Pancreas (tissue), 10 donors: ENCODE results near the gene GAMT. TPM values are rescaled to one million over a fixed set of nuclear protein-coding genes. Genes with fewer than 3 reads are reported as not detected.

Experiments
- ATAC-seq, 4 donors: fragments of 200-7000 bp; cut with Tn5 transposase; one replicate each; pipeline versions ENCODE4 v1.8.0 to v1.9.1; 2020; ENCODE audit warnings: mild to moderate bottlenecking in 4 of 4, moderate library complexity in 4 of 4
- DNase-seq, 6 donors: peaks; one replicate each; pipeline ENCODE4 v3.0.0-alpha.2; 2020
- FAIRE-seq: peaks from 2 replicates; lab custom pipeline; 2012; peaks lifted over from hg19 to GRCh38; lab: Jason Lieb, UNC
- H3K27ac ChIP-seq, 4 donors: fragments of 200-600 bp; sonication (generic); 1 replicate in 3 of 4; 2 replicates in 1 of 4; pipeline versions ENCODE4 v1.5.0 to v1.8.0; 2020
- H3K27me3 ChIP-seq, 4 donors: fragments of 200-600 bp; one replicate each; pipeline ENCODE4 v1.8.0; 2021
- H3K36me3 ChIP-seq, 3 donors: fragments of 200-600 bp; sonication (generic) in 1 of 3; one replicate each; pipeline versions ENCODE4 v1.5.0 to v1.8.0; 2020 to 2021
- H3K4me1 ChIP-seq, 3 donors: fragments of 200-600 bp; one replicate each; pipeline ENCODE4 v1.8.0; 2021
- H3K4me3 ChIP-seq, 4 donors: fragments of 200-600 bp; sonication (generic) in 2 of 4; one replicate each; pipeline versions ENCODE4 v1.5.0 to v1.8.0; 2020 to 2021
- H3K9me3 ChIP-seq, 4 donors: fragments of 200-600 bp; one replicate each; pipeline ENCODE4 v1.8.0; 2021
- CTCF ChIP-seq, 4 donors: fragments of 200-600 bp; sonication (generic) in 3 of 4; IDR thresholded peaks; one replicate each; pipeline versions ENCODE4 v1.5.0 to v1.8.0; 2021; ENCODE audit warnings: antibody characterized with exemption in 4 of 4
- WGBS, 2 donors: extraction: QIAGEN DNeasy Blood & Tissue Kit; methylation state at CpG; one replicate each; pipeline ENCODE4 v1.1.7; 2013; 5-methylcytosine and 5-hydroxymethylcytosine counted together
- intact Hi-C, 3 donors: fragments of 100-400 bp; cut with DNase I; formaldehyde crosslinking; loops; one replicate each; pipeline versions ENCODE4 v1.11.1 to v1.14.2; 2022
- polyA plus RNA-seq, 2 donors: library from polyadenylated mRNA; stranded (reverse); fragments of 200-250 nt; gene quantifications; one replicate each; pipeline ENCODE4 v1.2.3, GENCODE V29; 2013
- total RNA-seq, 6 donors: library from RNA; stranded (reverse); fragmentation: NEBNext Ultra II Directional in 4 of 6; extraction: Animal tissue kit (Norgen Biotek cat#: 25700) in 4 of 6; gene quantifications; one replicate each; pipeline versions ENCODE4 v1.2.1 to v1.2.4, GENCODE V29; 2021 to 2023
- donor health status: healthy with polysubstance abuse.
- donor health status: DM: no; HTN: no; CAD: no; lungs with moderate emphysema.
- donor health status: DM: no; HTN: no; CAD: no.
- donor health status: control.
- donor health status: control.
- donor health status: Bipolar disorder and iron deficiency.
- donor health status: DM: yes; HTN: yes; CAD: no.
- donor health status: DM: no; HTN: no; CAD: no.
- donor health status: DM: no; HTN: no; CAD: no.
- donor health status: DM: yes; HTN: yes; CAD: no.

The GAMT gene
- total and polyA plus RNA-seq, 8 donors: 46.2 to 200 (median 66.0) TPM

- Histone ChIP-seq H3K9me3 (no peaks in the 10 kb centered on the region), H3K4me3 (no peak overlapping the region), H3K36me3 (peaks cover 0 to 52% (median 45%) of the 10 kb centered on the region in 3 donors), H3K4me1 (no peaks in the 10 kb centered on the region), H3K27me3 (no peaks in the 10 kb centered on the region), H3K27ac (no peak overlapping the region)
- TF ChIP-seq CTCF (IDR thresholded peaks at IDR 0.05): no peak
- ATAC-seq: no peak
- DNase-seq: no peak
- intact Hi-C loops: no loop called here
- 92 to 95% methylated on average over 14 of the region's 14 CpGs for WGBS, 2 donors
- FAIRE-seq: no peak
Measured at GRCh38 chr19:1425902-1426301, 24.6 kb upstream of the GAMT start.

- H3K4me1 ChIP-seq: no peaks in the 10 kb centered on the region
- intact Hi-C loops: no loop called here
- H3K4me3 ChIP-seq: no peak overlapping the region
- H3K36me3 ChIP-seq: peaks cover 0 to 52% (median 52%) of the 10 kb centered on the region in 3 donors
- DNase-seq (no peak), FAIRE-seq (no peak), ATAC-seq (peak in 1 of 4 donors; percentile 16)
- 90 to 91% methylated on average over 33 of the region's 33 CpGs for WGBS, 2 donors
- no peak for TF ChIP-seq CTCF (IDR thresholded peaks at IDR 0.05)
- no peak overlapping the region for H3K27ac ChIP-seq
- H3K9me3 ChIP-seq: no peaks in the 10 kb centered on the region
- H3K27me3 ChIP-seq: no peaks in the 10 kb centered on the region
Measured at GRCh38 chr19:1425102-1425837, 23.9 kb upstream of the GAMT start.

GRCh38 chr19:1424192-1424955, 23.0 kb upstream of the GAMT start:
- H3K27ac ChIP-seq: no peak overlapping the region
- H3K4me1 ChIP-seq: no peaks in the 10 kb centered on the region
- H3K27me3 ChIP-seq: no peaks in the 10 kb centered on the region
- DNase-seq (no peak), FAIRE-seq (no peak), ATAC-seq (peak in 1 of 4 donors; percentile 26)
- WGBS, 2 donors: 83 to 88% methylated on average over 28 to 40 of the region's 42 CpGs
- peaks cover 0 to 48% (median 48%) of the 10 kb centered on the region in 3 donors for H3K36me3 ChIP-seq
- H3K4me3 ChIP-seq: no peak overlapping the region
- no peaks in the 10 kb centered on the region for H3K9me3 ChIP-seq
- no peak for TF ChIP-seq CTCF (IDR thresholded peaks at IDR 0.05)
- intact Hi-C loops: no loop called here

GRCh38 chr19:1423436-1424191, 22.3 kb upstream of the GAMT start:
- ATAC-seq (no peak), FAIRE-seq (no peak), DNase-seq (peak in 1 of 6 donors; percentile 36)
- intact Hi-C loops: no loop called here
- no peak for TF ChIP-seq CTCF (IDR thresholded peaks at IDR 0.05)
- WGBS, 2 donors: 92 to 94% methylated on average over 40 of the region's 40 CpGs
- H3K36me3 ChIP-seq: peaks cover 0 to 47% (median 45%) of the 10 kb centered on the region in 3 donors
- no peaks in the 10 kb centered on the region for H3K9me3 ChIP-seq
- H3K27me3 ChIP-seq: no peaks in the 10 kb centered on the region
- no peak overlapping the region for H3K27ac ChIP-seq
- H3K4me3 ChIP-seq: no peak overlapping the region
- peaks cover 0 to under 1% (median 0%) of the 10 kb centered on the region in 3 donors for H3K4me1 ChIP-seq
